ENCODE results near the gene DOP1A.

Gene DOP1A

GRCh38 chr6:83202031-83202430 is 134.6 kb downstream of the DOP1A start:
- no peak for DNase-seq

- no peak for DNase-seq
Measured at GRCh38 chr6:83215131-83216047, 147.9 kb downstream of the DOP1A start.

DNA sequence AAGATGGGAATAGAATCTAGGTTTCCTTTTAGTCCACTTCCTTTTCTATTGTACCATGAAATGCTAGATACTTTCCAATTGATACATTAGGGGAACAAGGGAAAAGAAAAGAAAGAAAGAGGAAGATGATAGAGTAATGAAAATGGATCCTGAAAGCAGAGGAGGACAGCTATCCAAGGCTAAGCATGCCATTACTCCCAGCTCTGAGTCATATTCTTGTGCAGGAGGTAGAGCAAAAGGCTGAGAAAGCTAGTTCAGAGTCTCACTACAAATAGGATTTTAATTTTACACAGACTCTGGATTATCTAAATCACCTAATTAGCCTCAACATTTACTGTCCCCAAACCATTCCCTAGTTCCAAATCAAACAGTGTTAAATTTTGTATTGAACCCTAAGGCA is 149.3 kb downstream of the DOP1A start:
- no peak for DNase-seq

Data from cortex of kidney (tissue), 1 donor.